GM21619 (cell line): ENCODE data around the gene OGG1.
"Not testable (repeated sequence)": the region's sequence is repeated elsewhere in the genome, so short reads cannot be mapped to it uniquely, and the experiment has no call there.

Experiments
- ATAC-seq: cut with Tn5 transposase; IDR thresholded peaks from one replicate; pipeline ENCODE4 v1.9.1; 2021; ENCODE audit not compliant: unreplicated experiment

OGG1 gene

GRCh38 chr3:9760779-9761505 lies 11.2 kb downstream of the OGG1 start:
- no peak for ATAC-seq

- no peak for ATAC-seq
These were observed 12.2 kb downstream of the OGG1 start for GRCh38 chr3:9761919-9762318.

GRCh38 chr3:9762871-9763270 lies 13.1 kb downstream of the OGG1 start:
- no peak for ATAC-seq

GRCh38 chr3:9765865-9766264 lies 16.1 kb downstream of the OGG1 start:
- no peak for ATAC-seq

- no peak for ATAC-seq
These were observed 17.7 kb downstream of the OGG1 start for GRCh38 chr3:9767418-9767817.

GRCh38 chr3:9768141-9768775 lies 18.5 kb downstream of the OGG1 start:
- no peak for ATAC-seq

GRCh38 chr3:9769012-9769411 lies 19.3 kb downstream of the OGG1 start:
- ATAC-seq = no peak

GRCh38 chr3:9769426-9770275 lies 19.9 kb downstream of the OGG1 start, which contains the start of gene CAMK1:
TSS of gene CAMK1 (minus strand) at chr3:9769947. CDS start at chr3:9767749, 2,198 bp downstream.
- ATAC-seq = peak; percentile 84

GRCh38 chr3:9770276-9770812 lies 20.6 kb downstream of the OGG1 start:
- no peak for ATAC-seq

- not testable (repeated sequence) for ATAC-seq
These were observed 21.3 kb downstream of the OGG1 start for GRCh38 chr3:9771007-9771406.

- no peak for ATAC-seq
These were observed 27.3 kb downstream of the OGG1 start for GRCh38 chr3:9776896-9777693.

GRCh38 chr3:9777694-9778021 lies 27.9 kb downstream of the OGG1 start:
- no peak for ATAC-seq

GRCh38 chr3:9778143-9779074 lies 28.7 kb downstream of the OGG1 start:
- ATAC-seq = no peak

GRCh38 chr3:9779075-9779593 lies 29.4 kb downstream of the OGG1 start:
- ATAC-seq = no peak

GRCh38 chr3:9779721-9780457 lies 30.1 kb downstream of the OGG1 start:
- peak; percentile 59 for ATAC-seq

- ATAC-seq = no peak
These were observed 30.7 kb downstream of the OGG1 start for GRCh38 chr3:9780458-9780812.

GRCh38 chr3:9780910-9781309 lies 31.2 kb downstream of the OGG1 start:
- no peak for ATAC-seq

GRCh38 chr3:9781551-9781950 lies 31.8 kb downstream of the OGG1 start:
- ATAC-seq = no peak
